Fibroblast of the aortic adventitia (primary cell): ENCODE data around the gene MRPL33. TPM values are rescaled to one million over a fixed set of nuclear protein-coding genes. Genes with fewer than 3 reads are reported as not detected.
A peak's percentile ranks its signal among the peaks of the same experiment; 100 is the strongest.

ENCODE experiments used
- DNase-seq: peaks from one replicate; pipeline ENCODE4 v3.0.0-alpha.2; 2010; ENCODE audit warnings: low read depth
- H3K4me3 ChIP-seq: 2 replicates; pipeline ENCODE4 v1.5.1; 2011; ENCODE audit warnings: low read depth, mild to moderate bottlenecking, control low read depth, low read length, moderate library complexity
- total RNA-seq: library from RNA; depleted of rRNA; stranded (reverse); fragments of >200 nt; gene quantifications from 2 replicates; pipeline ENCODE4 v1.2.3, GENCODE V29; 2012; ENCODE audit warnings: low replicate concordance
- TF ChIP-seq, protein P1 (sequence below): IDR thresholded peaks from 2 replicates; pipeline ENCODE4 v1.5.1; 2011; ENCODE audit warnings: mild to moderate bottlenecking, low read length, control low read depth, inconsistent platforms; ENCODE audit not compliant: insufficient read depth

MRPL33 gene
- total RNA-seq, 1 donor: 109 TPM

DNA sequence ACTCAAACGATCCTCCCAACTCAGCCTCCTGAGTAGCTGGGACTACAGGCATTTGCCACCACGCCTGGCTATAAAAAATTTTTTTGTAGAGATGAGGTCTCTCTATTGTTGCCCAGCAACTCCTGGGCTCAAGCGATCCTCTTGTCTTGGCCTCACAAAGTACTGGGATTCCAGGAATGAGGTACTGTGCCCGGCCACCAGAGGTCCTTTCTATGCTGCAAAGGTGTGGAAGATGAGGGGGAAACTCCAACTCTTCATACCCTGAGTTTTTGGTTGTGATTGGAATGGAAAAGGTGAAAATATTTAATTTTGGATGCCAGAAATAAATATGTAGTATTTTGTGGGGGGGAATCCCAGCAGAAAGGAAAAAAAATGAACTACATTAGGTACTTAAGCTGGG lies 36.0 kb downstream of the MRPL33 start:
- DNase-seq: peak; percentile 51
- H3K4me3 ChIP-seq: no peak overlapping the region
- TF ChIP-seq, protein P1, sequence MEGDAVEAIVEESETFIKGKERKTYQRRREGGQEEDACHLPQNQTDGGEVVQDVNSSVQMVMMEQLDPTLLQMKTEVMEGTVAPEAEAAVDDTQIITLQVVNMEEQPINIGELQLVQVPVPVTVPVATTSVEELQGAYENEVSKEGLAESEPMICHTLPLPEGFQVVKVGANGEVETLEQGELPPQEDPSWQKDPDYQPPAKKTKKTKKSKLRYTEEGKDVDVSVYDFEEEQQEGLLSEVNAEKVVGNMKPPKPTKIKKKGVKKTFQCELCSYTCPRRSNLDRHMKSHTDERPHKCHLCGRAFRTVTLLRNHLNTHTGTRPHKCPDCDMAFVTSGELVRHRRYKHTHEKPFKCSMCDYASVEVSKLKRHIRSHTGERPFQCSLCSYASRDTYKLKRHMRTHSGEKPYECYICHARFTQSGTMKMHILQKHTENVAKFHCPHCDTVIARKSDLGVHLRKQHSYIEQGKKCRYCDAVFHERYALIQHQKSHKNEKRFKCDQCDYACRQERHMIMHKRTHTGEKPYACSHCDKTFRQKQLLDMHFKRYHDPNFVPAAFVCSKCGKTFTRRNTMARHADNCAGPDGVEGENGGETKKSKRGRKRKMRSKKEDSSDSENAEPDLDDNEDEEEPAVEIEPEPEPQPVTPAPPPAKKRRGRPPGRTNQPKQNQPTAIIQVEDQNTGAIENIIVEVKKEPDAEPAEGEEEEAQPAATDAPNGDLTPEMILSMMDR: peak; percentile 65

DNA sequence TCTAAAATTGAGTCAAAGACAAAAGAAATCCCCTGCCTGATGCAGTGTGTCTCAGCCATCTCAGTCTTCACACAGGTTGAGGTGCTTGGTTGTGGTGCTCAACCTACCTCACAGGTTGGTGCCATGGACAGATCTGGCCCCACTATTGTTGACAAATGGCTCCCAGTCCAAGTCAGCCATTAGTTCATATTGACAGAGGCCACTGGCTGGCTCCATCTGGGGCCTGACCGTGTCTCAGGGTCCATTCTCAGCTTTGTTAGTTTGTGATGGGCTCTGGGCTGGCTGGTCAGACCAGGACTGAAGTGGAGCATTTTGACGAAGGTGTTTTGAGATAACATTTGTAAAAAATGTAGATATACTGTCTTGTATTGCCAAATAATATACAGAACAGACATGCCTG lies 36.9 kb downstream of the MRPL33 start:
- no peak for DNase-seq
- no peak overlapping the region for H3K4me3 ChIP-seq
- TF ChIP-seq, protein P1: no peak

DNA sequence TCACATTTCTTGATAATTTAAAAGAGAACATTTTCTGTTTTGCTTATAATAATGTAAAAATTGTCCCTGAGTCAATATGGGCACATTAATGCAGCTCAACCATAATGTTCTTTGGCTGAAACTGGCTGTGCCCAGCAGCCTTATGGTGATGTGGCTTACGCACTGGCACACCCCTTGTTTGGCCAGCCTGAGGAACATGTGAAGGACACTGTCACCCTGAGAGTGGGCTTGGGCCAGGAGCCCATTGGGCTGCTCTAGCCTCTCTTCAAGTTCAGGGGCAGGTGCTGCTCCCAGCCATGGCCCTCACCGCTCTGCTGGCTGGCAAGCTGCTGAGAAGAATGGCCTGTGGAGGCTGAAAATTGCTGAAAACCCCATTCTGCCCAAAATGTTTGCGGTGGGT lies 37.5 kb downstream of the MRPL33 start:
- DNase-seq: no peak
- H3K4me3 ChIP-seq: no peak overlapping the region
- TF ChIP-seq, protein P1: no peak

DNA sequence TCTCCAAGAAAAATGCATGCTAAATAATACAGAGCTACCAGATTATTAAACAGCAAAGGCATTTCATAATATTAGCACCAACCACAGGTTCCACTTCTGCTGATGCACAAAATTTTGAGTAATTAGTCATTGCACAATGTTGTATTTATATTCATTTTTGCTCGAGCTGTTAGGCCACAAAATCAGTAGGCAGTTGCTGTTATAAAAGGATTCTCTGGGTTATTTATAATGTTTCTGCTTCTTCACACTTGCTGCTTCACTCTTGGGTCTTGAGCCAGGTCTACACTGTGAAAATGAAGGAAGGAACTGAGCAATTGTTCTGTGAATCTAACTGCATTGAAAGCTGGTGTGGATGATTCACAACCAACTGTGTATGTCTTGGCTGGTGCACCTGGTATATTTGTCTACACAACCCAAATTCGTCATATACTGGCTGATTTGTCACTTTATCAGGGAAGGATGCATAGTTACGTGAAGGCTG lies 38.3 kb downstream of the MRPL33 start:
- no peak overlapping the region for H3K4me3 ChIP-seq
- DNase-seq: peak; percentile 85
- TF ChIP-seq, protein P1: no peak

DNA sequence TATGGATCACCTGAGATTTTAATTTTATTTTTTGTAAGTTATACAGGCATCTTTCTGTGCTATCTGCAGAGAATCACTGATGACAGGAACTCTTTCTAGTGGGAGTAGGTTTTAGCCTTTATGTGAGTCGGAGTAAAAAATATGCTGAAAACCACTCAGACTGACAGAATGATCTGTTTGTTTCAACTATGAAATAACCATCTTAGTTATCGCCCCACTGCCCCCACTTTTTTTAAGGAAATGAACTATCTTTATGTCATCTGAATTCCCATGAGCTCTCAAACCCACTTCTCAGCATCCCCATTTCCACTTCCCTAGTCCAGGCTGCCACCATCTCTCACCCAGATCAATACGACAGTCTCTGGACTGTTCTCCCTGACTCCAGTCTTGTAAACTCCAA lies 38.9 kb downstream of the MRPL33 start:
- peak; percentile 24 for DNase-seq
- no peak overlapping the region for H3K4me3 ChIP-seq
- TF ChIP-seq, protein P1: no peak

DNA sequence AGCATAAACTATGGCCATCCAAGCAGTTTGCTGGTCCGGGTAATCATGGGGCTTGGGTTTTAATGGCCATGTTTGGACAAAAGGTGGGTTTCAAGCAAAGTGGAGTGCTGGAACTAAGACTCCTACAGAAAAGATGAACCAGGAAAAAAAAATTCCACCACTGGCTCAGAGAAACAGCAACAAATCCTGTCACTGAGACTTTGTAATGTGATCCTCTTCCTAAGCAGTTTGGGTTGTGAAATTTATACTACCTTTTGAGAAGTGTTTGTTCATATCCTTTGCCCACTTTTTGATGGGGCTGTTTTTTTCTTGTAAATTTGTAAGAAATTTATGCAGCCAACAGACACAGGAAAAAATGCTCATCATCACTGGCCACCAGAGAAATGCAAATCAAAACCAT lies 40.2 kb downstream of the MRPL33 start:
- no peak for DNase-seq
- no peak overlapping the region for H3K4me3 ChIP-seq
- TF ChIP-seq, protein P1: no peak

DNA sequence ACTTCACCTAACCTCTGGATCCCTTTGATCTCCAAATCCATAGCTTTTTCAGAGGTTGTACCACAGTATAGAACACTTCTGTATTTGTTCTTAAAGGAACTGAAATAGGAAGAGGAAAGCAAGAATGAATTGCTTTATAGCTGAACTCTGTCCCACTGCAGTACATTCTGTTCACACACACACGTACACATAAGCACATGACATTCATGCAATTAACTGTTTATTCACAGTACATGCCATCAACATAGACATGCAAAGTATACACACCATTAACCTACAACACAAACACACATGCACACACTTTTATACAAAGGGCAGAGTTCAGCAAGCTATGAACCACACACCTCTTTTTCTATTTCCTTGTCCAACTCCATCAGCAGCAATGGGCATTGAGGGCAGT lies 43.2 kb downstream of the MRPL33 start:
- TF ChIP-seq, protein P1: no peak
- H3K4me3 ChIP-seq: no peak overlapping the region
- DNase-seq: no peak
